ENCODE results near the gene SLC15A4.

GRCh38 chr12:128872303-128872702, 48.5 kb upstream of the SLC15A4 start:
- no peak for TF ChIP-seq CTCF (conservative IDR thresholded peaks at IDR 0.05)
- TF ChIP-seq EZH2 (IDR thresholded peaks at IDR 0.05; ENCODE audit: low read depth) = no peak
